Epithelial cell of esophagus (primary cell): ENCODE results near the gene CSTF1.
"Not testable (repeated sequence)": the region's sequence is repeated elsewhere in the genome, so short reads cannot be mapped to it uniquely, and the experiment has no call there.

Source experiments
- DNase-seq: peaks from one replicate; pipeline ENCODE4 v3.0.0; 2010; ENCODE audit warnings: low read depth
- H3K4me3 ChIP-seq: 2 replicates; pipeline ENCODE4 v1.5.1; 2011; ENCODE audit warnings: mild to moderate bottlenecking, low read length, control low read depth
- CTCF ChIP-seq: IDR thresholded peaks from 2 replicates; pipeline ENCODE4 v1.5.1; 2011; ENCODE audit warnings: low read depth, mild to moderate bottlenecking, low read length, control low read depth, inconsistent platforms; ENCODE audit not compliant: insufficient read depth; ENCODE audit errors: missing control alignments

The CSTF1 gene

GRCh38 chr20:56400001-56400640, 7.7 kb downstream of the CSTF1 start:
- peak; percentile 71 for DNase-seq
- no peak overlapping the region for H3K4me3 ChIP-seq
- peak; percentile 82 for TF ChIP-seq CTCF

- no peak overlapping the region for H3K4me3 ChIP-seq
- no peak for TF ChIP-seq CTCF
- no peak for DNase-seq
Observed at GRCh38 chr20:56403465-56403864, 11.0 kb downstream of the CSTF1 start.

GRCh38 chr20:56405356-56405755, 12.9 kb downstream of the CSTF1 start:
- not testable (repeated sequence) for H3K4me3 ChIP-seq, DNase-seq

DNA sequence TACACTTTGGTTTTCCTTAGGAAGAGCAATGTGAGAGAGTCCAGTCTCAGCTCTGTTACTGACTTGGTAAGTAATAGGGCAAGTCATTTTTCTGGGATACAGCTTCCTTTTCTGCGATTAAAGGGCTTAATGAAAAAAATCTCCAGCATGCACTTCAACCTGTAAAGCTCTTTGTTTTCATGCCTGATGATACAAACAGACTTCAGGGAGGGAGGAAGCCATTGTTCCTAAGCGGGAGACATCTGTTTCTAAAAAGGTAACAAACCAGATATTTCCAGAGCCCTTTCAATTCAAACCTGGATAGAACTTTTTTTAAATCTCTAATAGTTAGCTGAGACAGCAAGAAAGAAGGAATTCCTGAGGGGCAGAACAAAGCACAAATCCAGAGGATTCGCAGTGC, 14.5 kb downstream of the CSTF1 start:
- no peak overlapping the region for H3K4me3 ChIP-seq
- TF ChIP-seq CTCF = no peak
- no peak for DNase-seq

DNA sequence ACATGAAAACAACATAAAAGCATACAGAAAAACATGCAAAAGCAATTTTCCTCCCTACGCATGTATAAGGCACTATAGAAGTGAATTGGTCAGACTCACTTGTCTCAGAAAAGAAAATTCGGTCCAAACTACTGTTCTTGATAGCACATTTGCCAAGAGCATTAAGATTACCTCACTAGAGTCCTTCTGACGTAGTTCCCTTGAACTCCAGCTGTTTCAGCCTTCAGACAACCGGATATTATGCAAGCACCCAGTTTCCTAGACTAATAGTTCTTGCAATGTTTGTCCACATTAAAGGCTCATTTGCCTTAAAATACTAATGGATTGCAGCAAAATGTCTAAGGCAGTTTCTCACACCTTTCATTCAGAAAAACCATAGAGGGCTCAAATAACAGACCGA, 17.1 kb downstream of the CSTF1 start:
- DNase-seq = no peak

DNA sequence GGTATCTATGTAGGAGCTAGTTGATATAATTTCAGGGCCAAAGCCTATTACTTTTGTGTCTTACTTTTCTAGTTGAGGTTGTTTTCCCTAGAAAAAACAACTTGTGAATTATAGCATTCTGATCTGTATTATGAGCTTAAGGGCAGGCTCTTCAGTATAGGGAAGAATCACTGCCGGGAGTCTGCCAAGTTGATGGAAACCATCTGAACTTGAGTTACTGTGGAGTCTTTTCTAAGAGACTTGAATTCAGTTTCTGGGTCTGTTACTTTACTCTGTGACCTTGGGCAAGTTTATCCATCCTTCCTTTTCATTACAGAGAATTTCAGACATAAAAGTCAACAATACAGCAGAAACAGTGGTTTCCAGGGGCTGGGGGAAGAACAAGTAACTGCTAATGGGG, 17.5 kb downstream of the CSTF1 start:
- DNase-seq = no peak
- H3K4me3 ChIP-seq = no peak overlapping the region
- TF ChIP-seq CTCF = no peak

More for the DNA sequence above, 17.1 kb downstream of the CSTF1 start:
- H3K4me3 ChIP-seq = no peak overlapping the region
- TF ChIP-seq CTCF = no peak

DNA sequence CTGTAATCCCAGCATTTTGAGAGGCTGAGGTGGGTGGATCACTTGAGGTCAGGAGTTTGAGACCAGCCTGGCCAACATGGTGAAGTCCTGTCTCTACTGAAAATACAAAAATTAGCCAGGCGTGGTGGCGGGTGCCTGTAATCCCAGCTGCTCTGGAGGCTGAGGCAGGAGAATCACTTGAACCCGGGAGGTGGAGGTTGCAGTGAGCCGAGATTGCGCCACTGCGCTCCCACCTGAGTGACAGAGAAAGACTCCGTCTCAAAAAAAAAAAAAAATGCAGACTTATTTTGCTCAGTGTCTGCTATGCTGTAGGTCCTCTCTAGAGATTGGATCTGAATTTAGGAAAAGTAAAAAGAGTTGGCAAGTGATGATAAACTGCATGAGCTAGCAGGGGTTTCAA, 18.8 kb downstream of the CSTF1 start:
- DNase-seq, H3K4me3 ChIP-seq: not testable (repeated sequence)

DNA sequence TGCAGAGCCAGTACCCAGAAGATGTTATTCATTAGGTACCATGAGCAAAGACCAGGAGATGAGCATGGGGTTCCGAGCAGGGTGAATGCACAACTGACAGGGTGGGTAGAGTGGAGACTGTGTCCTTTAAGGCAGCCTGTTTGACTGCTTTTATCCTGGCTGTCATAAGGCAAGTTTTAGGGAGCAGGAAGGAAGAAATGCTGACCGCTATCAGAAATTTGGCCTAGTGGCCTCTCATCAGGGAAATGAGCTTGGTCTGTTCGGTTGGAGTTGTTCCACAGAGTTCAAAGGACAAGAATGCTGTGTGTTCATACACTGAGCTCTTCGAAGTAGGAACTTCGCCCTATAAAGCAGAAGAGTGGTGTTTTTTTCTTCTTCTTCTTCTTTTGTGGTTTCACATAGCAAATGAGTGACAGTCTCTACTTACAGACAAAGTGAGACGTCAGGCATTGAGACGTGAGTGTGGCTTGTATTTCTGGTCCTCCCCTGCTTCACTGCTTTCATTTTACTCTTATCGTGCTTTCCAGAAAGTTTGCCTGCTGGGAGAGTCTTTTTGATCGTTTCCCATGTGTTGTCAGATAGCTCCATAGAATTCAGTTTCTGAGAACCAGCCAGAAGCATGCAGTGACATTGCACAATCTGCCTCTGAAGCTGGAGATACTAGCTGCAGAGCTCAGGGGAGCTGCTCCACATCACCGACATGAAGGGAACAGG, 19.5 kb downstream of the CSTF1 start, which contains the start of gene CASS4:
TSS of gene CASS4 (plus strand) at position 502 of the 714 bp plus-strand sequence. CDS start at position 701, 199 bp downstream.
- DNase-seq = no peak
- no peak within 1 kb of the TSS for H3K4me3 ChIP-seq
- TF ChIP-seq CTCF = no peak
